Psoas muscle (tissue), 8 donors: ENCODE results near the gene ERO1B. TPM values are rescaled to one million over a fixed set of nuclear protein-coding genes. Genes with fewer than 3 reads are reported as not detected.
"Not testable (repeated sequence)": the region's sequence is repeated elsewhere in the genome, so short reads cannot be mapped to it uniquely, and the experiment has no call there.

ENCODE experiments used
- ATAC-seq, 4 donors: fragments of 200-7000 bp; cut with Tn5 transposase; one replicate each; pipeline ENCODE4 v1.9.1; 2020; ENCODE audit warnings: moderate library complexity in 3 of 4, mild to moderate bottlenecking in 2 of 4
- DNase-seq, 2 donors: peaks; one replicate each; pipeline ENCODE4 v3.0.0-alpha.2; 2020
- H3K27ac ChIP-seq: fragments of 200-600 bp; one replicate; pipeline ENCODE4 v1.8.0; 2022
- H3K27me3 ChIP-seq, 3 donors: fragments of 200-600 bp in 1 of 3; one replicate each; pipeline versions ENCODE4 v1.6.1 to v1.8.0; 2013 to 2022; ENCODE audit warnings: low read length in 2 of 3, mild to moderate bottlenecking in 2 of 3, moderate library complexity in 1 of 3; ENCODE audit not compliant: insufficient read depth in 3 of 3
- H3K36me3 ChIP-seq, 2 donors: fragments of 200-600 bp in 1 of 2; one replicate each; pipeline versions ENCODE4 v1.6.1 to v1.8.0; 2013 to 2022; ENCODE audit warnings: low read depth in 1 of 2, mild to moderate bottlenecking in 1 of 2, moderate library complexity in 1 of 2; ENCODE audit not compliant: insufficient read depth in 1 of 2
- H3K4me1 ChIP-seq: fragments of 200-600 bp; one replicate; pipeline ENCODE4 v1.8.0; 2022
- H3K4me3 ChIP-seq: fragments of 200-600 bp; one replicate; pipeline ENCODE4 v1.8.0; 2022; ENCODE audit warnings: mild to moderate bottlenecking
- H3K9me3 ChIP-seq: fragments of 200-600 bp; one replicate; pipeline ENCODE4 v1.8.0; 2022
- WGBS, 3 donors: extraction: QIAGEN DNeasy Blood & Tissue Kit; methylation state at CpG; one replicate each; pipeline versions ENCODE4 v1.1.6 to v1.1.7; 2013; 5-methylcytosine and 5-hydroxymethylcytosine counted together
- intact Hi-C, 2 donors: fragments of 100-400 bp; cut with DNase I; formaldehyde crosslinking; loops; one replicate each; pipeline versions ENCODE4 v1.11.0 to v1.14.2; 2022
- polyA plus RNA-seq, 3 donors: library from polyadenylated mRNA; stranded (reverse); fragments of 200-250 nt; gene quantifications; one replicate each; pipeline ENCODE4 v1.2.3, GENCODE V29; 2013
- total RNA-seq, 4 donors: library from RNA; stranded (reverse); fragmentation: NEBNext Ultra II Directional in 2 of 4; extraction: Animal tissue kit (Norgen Biotek cat#: 25700) in 2 of 4; gene quantifications; one replicate each; pipeline versions ENCODE4 v1.2.1 to v1.2.4, GENCODE V29; 2021 to 2023
- TF ChIP-seq, protein P1 (sequence below): fragments of 200-600 bp; IDR thresholded peaks from one replicate; pipeline ENCODE4 v1.8.0; 2022; ENCODE audit warnings: antibody characterized with exemption
- donor health status: healthy with polysubstance abuse.
- donor health status: DM: no; HTN: no; CAD: no; lungs with moderate emphysema.
- donor health status: Bipolar disorder and iron deficiency.
- donor health status: healthy.
- donor health status: DM: yes; HTN: yes; CAD: no.
- donor health status: DM: no; HTN: no; CAD: no.
- donor health status: DM: no; HTN: no; CAD: no.
- donor health status: DM: yes; HTN: yes; CAD: no.

ERO1B gene
- total and polyA plus RNA-seq, 7 donors = 1.3 to 6.0 (median 2.6) TPM

DNA sequence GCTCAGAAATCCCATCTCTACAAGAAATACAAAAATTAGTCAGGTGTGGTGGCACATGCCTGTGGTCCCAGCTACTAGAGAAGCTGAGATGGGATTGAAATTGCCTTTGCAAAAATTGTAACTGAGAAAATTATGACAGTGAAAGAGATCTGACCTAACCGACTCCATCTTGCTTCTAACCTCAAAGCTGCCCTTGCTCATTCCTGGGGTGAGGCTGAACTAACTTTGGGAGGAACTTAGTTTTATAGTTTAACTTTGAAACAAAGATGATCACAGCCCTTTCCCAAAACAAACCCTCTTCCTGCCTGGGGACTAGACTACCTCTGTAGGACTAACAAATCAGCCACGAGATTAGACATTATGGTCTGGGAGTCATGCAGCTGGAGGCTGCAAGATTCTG is 33.8 kb upstream of the ERO1B start:
- Histone ChIP-seq H3K36me3 (no peaks in the 10 kb centered on the region), H3K4me3 (no peak overlapping the region), H3K9me3 (no peaks in the 10 kb centered on the region), H3K27me3 (no peaks in the 10 kb centered on the region), H3K27ac (no peak overlapping the region), H3K4me1 (no peaks in the 10 kb centered on the region)
- TF ChIP-seq, protein P1, sequence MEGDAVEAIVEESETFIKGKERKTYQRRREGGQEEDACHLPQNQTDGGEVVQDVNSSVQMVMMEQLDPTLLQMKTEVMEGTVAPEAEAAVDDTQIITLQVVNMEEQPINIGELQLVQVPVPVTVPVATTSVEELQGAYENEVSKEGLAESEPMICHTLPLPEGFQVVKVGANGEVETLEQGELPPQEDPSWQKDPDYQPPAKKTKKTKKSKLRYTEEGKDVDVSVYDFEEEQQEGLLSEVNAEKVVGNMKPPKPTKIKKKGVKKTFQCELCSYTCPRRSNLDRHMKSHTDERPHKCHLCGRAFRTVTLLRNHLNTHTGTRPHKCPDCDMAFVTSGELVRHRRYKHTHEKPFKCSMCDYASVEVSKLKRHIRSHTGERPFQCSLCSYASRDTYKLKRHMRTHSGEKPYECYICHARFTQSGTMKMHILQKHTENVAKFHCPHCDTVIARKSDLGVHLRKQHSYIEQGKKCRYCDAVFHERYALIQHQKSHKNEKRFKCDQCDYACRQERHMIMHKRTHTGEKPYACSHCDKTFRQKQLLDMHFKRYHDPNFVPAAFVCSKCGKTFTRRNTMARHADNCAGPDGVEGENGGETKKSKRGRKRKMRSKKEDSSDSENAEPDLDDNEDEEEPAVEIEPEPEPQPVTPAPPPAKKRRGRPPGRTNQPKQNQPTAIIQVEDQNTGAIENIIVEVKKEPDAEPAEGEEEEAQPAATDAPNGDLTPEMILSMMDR = no peak
- DNase-seq (no peak), ATAC-seq (no peak)
- intact Hi-C loops = no loop called here
- WGBS, 3 donors = 69 to 75% (median 74%) methylated on average over 2 of the region's 2 CpGs

DNA sequence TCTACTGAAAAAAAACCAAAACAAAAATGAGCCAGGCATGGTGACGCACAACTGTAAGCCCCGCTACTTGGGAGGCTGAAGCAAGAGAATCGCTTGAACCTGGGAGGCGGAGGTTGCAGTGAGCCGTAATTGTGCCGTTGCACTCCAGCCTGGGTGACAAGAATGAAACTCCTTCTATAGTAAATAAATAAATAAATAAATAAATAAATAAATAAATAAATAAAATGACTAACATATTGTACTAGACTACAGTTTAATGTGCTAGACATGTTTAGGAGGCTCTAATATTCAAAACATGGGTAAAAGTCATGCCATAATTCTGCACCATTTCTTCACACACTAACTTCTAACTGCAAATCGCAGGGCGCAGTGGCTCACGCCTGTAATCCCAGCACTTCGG is 33.3 kb upstream of the ERO1B start:
- Histone ChIP-seq H3K4me3 (no peak overlapping the region), H3K9me3 (no peaks in the 10 kb centered on the region), H3K27ac (no peak overlapping the region), H3K27me3 (no peaks in the 10 kb centered on the region), H3K4me1 (no peaks in the 10 kb centered on the region), H3K36me3 (no peaks in the 10 kb centered on the region)
- TF ChIP-seq, protein P1 = no peak
- intact Hi-C loops = no loop called here
- no peak for DNase-seq
- 87 to 97% (median 91%) methylated on average over 10 of the region's 10 CpGs for WGBS, 3 donors
- ATAC-seq = no peak

DNA sequence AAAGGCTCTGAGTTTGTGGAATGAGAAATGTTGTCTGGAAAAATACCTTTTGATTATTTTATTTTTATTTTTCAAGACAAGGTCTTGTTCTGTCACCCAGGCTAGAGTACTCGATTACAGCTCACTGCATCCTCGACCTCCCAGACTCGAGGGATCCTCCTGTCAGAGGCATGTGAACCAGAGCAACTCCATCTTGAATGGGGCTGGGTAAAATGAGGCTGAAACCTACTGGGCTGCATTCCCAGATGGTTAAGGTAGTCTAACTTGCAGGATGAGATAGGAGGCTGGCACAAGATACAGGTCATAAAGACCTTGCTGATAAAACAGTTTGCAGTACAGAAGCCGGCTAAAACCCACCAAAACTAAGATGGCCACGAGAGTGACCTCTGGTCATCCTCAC is 32.3 kb upstream of the ERO1B start:
- H3K27ac ChIP-seq, H3K4me1 ChIP-seq, H3K4me3 ChIP-seq, DNase-seq, ATAC-seq, intact Hi-C loops, H3K9me3 ChIP-seq, H3K36me3 ChIP-seq, H3K27me3 ChIP-seq: not testable (repeated sequence)
- 81 to 83% (median 82%) methylated on average over 5 of the region's 5 CpGs for WGBS, 3 donors

DNA sequence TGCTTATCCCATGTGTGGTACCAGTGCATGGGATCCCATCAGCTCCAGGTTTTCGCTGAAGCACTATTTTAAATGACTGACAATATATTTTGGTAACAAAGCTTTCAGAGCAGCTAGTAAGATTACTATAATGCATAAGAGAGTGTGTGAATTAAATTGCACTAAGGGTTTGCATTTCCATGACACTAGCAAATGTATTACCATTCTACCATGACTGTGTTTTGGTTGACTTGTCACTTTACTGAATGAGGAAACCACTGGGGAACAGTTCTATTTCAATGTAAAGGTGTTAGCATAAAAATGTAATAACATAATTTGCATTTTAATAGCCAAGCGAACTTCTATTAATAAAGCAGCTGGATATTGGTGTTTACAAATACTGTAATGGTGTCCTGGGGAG is 31.7 kb upstream of the ERO1B start:
- Histone ChIP-seq H3K36me3 (no peaks in the 10 kb centered on the region), H3K4me1 (no peaks in the 10 kb centered on the region), H3K27ac (no peak overlapping the region), H3K27me3 (no peaks in the 10 kb centered on the region), H3K4me3 (no peak overlapping the region), H3K9me3 (no peaks in the 10 kb centered on the region)
- WGBS, 3 donors = 83 to 89% (median 88%) methylated on average over 2 of the region's 2 CpGs
- no peak for ATAC-seq
- intact Hi-C loops = no loop called here
- TF ChIP-seq, protein P1 = no peak
- DNase-seq = no peak

DNA sequence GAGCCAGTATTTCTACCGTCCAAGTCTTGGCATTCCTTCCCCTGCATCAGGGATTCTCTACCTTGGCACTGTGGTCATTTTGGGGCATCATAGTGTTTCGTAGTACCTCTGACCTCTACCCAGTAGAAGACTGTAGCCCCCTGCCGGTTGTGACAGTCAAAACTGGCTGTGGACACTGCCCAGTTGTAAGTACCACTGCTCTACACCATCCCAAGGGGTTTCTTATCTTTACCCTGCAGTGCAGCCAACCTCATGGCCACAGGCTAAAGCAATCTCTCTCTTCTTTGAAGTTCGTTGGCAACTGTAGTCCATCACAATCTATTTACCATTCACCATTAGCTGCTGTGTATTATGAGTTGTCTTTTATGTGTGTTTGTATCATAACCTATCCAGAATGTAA is 29.3 kb upstream of the ERO1B start:
- DNase-seq = no peak
- TF ChIP-seq, protein P1 = no peak
- Histone ChIP-seq H3K27ac (no peak overlapping the region), H3K36me3 (no peaks in the 10 kb centered on the region), H3K4me3 (no peak overlapping the region), H3K27me3 (no peaks in the 10 kb centered on the region), H3K4me1 (no peaks in the 10 kb centered on the region), H3K9me3 (no peaks in the 10 kb centered on the region)
- no peak for ATAC-seq
- 53 to 65% (median 60%) methylated on average over 4 of the region's 4 CpGs for WGBS, 3 donors
- intact Hi-C loops = no loop called here
